ENCODE results near the gene OR52A1. TPM values are rescaled to one million over a fixed set of nuclear protein-coding genes. Genes with fewer than 3 reads are reported as not detected.

The OR52A1 gene
- total RNA-seq, 1 experiment from 2014 or later, result not detected

DNA sequence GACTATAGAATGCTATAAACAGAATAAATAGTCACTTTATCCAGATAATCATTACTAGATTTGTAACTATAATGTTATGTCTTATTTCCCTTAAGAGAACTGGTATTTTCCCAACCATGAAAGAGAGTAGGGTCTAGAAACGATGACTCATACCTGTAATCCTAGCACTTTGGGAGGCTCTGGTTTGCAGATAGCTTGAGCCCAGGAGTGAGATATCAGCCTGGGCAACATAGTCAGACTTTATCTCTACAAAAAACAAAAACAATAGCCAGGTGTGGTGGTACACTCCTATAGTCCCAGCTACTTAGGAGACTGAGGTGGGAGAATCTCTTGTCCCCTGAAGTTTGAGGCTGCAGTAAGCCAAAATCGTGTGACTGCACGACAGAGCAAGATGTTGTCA, 47.3 kb downstream of the OR52A1 start:
- intact Hi-C loops (cut with micrococcal nuclease; ENCODE audit: unreplicated experiment) (no loop called here), in situ Hi-C loops (cut with HindIII; ENCODE audit: low pct_unique_long_range_greater_than_20kb, low sequenced_read_pairs) (no loop called here)
- TF ChIP-seq SIN3A (IDR thresholded peaks at IDR 0.05; ENCODE audit: borderline replicate concordance, insufficient read depth, low read depth, low read length) (no peak), TCF7L2 (IDR thresholded peaks at IDR 0.05; ENCODE audit: low read depth, low read length) (no peak), POLR2AphosphoS5 (IDR thresholded peaks at IDR 0.05; ENCODE audit: low read depth, low read length) (no peak)
- TF ChIP-seq, protein P1, sequence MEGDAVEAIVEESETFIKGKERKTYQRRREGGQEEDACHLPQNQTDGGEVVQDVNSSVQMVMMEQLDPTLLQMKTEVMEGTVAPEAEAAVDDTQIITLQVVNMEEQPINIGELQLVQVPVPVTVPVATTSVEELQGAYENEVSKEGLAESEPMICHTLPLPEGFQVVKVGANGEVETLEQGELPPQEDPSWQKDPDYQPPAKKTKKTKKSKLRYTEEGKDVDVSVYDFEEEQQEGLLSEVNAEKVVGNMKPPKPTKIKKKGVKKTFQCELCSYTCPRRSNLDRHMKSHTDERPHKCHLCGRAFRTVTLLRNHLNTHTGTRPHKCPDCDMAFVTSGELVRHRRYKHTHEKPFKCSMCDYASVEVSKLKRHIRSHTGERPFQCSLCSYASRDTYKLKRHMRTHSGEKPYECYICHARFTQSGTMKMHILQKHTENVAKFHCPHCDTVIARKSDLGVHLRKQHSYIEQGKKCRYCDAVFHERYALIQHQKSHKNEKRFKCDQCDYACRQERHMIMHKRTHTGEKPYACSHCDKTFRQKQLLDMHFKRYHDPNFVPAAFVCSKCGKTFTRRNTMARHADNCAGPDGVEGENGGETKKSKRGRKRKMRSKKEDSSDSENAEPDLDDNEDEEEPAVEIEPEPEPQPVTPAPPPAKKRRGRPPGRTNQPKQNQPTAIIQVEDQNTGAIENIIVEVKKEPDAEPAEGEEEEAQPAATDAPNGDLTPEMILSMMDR (IDR thresholded peaks at IDR 0.05), result no peak
- TF ChIP-seq, protein P2, sequence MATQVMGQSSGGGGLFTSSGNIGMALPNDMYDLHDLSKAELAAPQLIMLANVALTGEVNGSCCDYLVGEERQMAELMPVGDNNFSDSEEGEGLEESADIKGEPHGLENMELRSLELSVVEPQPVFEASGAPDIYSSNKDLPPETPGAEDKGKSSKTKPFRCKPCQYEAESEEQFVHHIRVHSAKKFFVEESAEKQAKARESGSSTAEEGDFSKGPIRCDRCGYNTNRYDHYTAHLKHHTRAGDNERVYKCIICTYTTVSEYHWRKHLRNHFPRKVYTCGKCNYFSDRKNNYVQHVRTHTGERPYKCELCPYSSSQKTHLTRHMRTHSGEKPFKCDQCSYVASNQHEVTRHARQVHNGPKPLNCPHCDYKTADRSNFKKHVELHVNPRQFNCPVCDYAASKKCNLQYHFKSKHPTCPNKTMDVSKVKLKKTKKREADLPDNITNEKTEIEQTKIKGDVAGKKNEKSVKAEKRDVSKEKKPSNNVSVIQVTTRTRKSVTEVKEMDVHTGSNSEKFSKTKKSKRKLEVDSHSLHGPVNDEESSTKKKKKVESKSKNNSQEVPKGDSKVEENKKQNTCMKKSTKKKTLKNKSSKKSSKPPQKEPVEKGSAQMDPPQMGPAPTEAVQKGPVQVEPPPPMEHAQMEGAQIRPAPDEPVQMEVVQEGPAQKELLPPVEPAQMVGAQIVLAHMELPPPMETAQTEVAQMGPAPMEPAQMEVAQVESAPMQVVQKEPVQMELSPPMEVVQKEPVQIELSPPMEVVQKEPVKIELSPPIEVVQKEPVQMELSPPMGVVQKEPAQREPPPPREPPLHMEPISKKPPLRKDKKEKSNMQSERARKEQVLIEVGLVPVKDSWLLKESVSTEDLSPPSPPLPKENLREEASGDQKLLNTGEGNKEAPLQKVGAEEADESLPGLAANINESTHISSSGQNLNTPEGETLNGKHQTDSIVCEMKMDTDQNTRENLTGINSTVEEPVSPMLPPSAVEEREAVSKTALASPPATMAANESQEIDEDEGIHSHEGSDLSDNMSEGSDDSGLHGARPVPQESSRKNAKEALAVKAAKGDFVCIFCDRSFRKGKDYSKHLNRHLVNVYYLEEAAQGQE (IDR thresholded peaks at IDR 0.05; ENCODE audit: insufficient read depth in 1 of 2, low read depth in 2 of 2, low read length in 1 of 2), result no peak
- CTCF ChIA-PET, result no interaction called here
- Histone ChIP-seq H3K4me3 (ENCODE audit: low read depth in 2 of 2, low read length in 2 of 2) (no peak overlapping the region), H3K27ac (ENCODE audit: low read length) (no peak overlapping the region), H3K36me3 (ENCODE audit: control insufficient read depth, insufficient read depth, low read length) (no peaks in the 10 kb centered on the region), H3K27me3 (ENCODE audit: control insufficient read depth, insufficient read depth, low read length) (peaks cover 9% of the 10 kb centered on the region), H3K4me1 (ENCODE audit: control insufficient read depth, insufficient read depth, low read length) (no peaks in the 10 kb centered on the region), H3K9me3 (ENCODE audit: control insufficient read depth, insufficient read depth, low read depth, low read length) (no peaks in the 10 kb centered on the region)
- DNase-seq (ENCODE audit: low read depth, low spot score), result no peak
- POLR2A ChIA-PET, result no interaction called here
- BruUV-seq (replicated peaks), result no TSS peak
- ATAC-seq, result no peak

DNA sequence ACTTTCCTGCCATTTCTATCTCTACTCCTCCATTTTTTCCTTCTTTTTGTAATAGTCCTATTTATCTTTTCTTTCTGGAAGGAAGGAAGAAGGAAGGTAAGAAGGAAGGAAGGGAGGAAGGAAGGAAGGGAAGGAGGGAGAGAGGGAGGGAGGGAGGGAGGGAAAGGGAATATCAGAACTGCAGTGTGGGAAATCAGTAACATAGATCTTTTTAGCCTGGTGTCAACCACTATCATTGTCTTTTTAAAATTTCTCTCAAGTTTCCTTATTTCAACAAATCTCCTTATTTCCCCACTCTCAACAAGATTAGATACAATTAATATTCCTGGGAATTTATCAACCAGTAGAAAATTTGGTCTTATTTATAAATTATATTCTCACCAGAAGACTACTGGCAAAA, 51.5 kb downstream of the OR52A1 start:
- Histone ChIP-seq H3K9me3 (ENCODE audit: control insufficient read depth, insufficient read depth, low read depth, low read length) (no peaks in the 10 kb centered on the region), H3K36me3 (ENCODE audit: control insufficient read depth, insufficient read depth, low read length) (no peaks in the 10 kb centered on the region), H3K27me3 (ENCODE audit: control insufficient read depth, insufficient read depth, low read length) (peaks cover 9% of the 10 kb centered on the region), H3K4me1 (ENCODE audit: control insufficient read depth, insufficient read depth, low read length) (no peaks in the 10 kb centered on the region), H3K4me3 (ENCODE audit: low read depth in 2 of 2, low read length in 2 of 2) (no peak overlapping the region), H3K27ac (ENCODE audit: low read length) (no peak overlapping the region)
- DNase-seq (ENCODE audit: low read depth, low spot score), result no peak
- ChIA-PET CTCF (no interaction called here), POLR2A (no interaction called here)
- intact Hi-C loops (cut with micrococcal nuclease; ENCODE audit: unreplicated experiment), result no loop called here
- no TSS peak for BruUV-seq (replicated peaks)
- TF ChIP-seq TCF7L2 (IDR thresholded peaks at IDR 0.05; ENCODE audit: low read depth, low read length), result no peak
- no peak for TF ChIP-seq SIN3A (IDR thresholded peaks at IDR 0.05; ENCODE audit: borderline replicate concordance, insufficient read depth, low read depth, low read length)
- TF ChIP-seq, protein P2 (IDR thresholded peaks at IDR 0.05; ENCODE audit: insufficient read depth in 1 of 2, low read depth in 2 of 2, low read length in 1 of 2), result no peak
- no peak for TF ChIP-seq POLR2AphosphoS5 (IDR thresholded peaks at IDR 0.05; ENCODE audit: low read depth, low read length)
- in situ Hi-C loops (cut with HindIII; ENCODE audit: low pct_unique_long_range_greater_than_20kb, low sequenced_read_pairs), result loop anchor here (5.0 kb wide), 1 partner anchor 41 kb away; no protein-coding TSS in a partner anchor
- no peak for ATAC-seq
